ENCODE measurements around the gene MAP6. TPM values are rescaled to one million over a fixed set of nuclear protein-coding genes. Genes with fewer than 3 reads are reported as not detected.

The MAP6 gene
- total and polyA plus RNA-seq, 2 experiments from 2014 or later = 2.9 to 5.6 TPM

GRCh38 chr11:75577207-75577606 is 91.6 kb downstream of the MAP6 start:
- TF ChIP-seq CTCF (IDR thresholded peaks at IDR 0.05; ENCODE audit: low read depth, low read length) = peak; percentile 58
- Histone ChIP-seq H3K4me1 (ENCODE audit: low read depth) (no peaks in the 10 kb centered on the region), H3K9me3 (ENCODE audit: low read depth) (no peaks in the 10 kb centered on the region), H3K27me3 (no peaks in the 10 kb centered on the region), H3K36me3 (peaks cover 22% of the 10 kb centered on the region), H3K4me3 (no peak overlapping the region), H3K27ac (no peak overlapping the region)
- DNase-seq (ENCODE audit: low read depth in 1 of 2, low spot score in 1 of 2) = peak in 1 of 2 donors; percentile 55

DNA sequence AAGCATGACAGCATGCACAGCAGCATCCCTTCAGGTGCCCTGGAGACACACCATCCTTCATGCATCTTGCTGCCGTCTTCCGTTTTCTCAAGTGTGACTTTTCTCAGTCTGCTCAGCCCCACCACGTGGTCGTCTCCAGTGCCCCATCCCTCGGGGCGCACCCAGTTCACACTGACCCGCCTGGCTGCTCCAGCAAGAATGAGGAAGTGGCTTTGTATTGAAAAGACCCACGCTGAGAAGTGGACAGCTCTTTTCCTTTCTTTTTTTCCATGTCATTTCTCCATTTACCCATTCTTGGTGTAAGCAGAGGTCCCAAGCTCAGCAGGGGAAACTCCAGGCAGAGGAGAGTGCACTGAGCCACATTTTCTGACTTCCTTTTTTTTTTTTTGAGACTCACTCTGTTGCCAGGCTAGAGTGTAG is 92.3 kb downstream of the MAP6 start:
- H3K4me3 ChIP-seq = no peak overlapping the region
- no peak overlapping the region for H3K27ac ChIP-seq
- DNase-seq (ENCODE audit: low read depth in 1 of 2, low spot score in 1 of 2) = peak in 1 of 2 donors; percentile 82
- TF ChIP-seq CTCF (IDR thresholded peaks at IDR 0.05; ENCODE audit: low read depth, low read length) = no peak
- H3K27me3 ChIP-seq = no peaks in the 10 kb centered on the region
- H3K9me3 ChIP-seq (ENCODE audit: low read depth) = no peaks in the 10 kb centered on the region
- peaks cover 29% of the 10 kb centered on the region for H3K36me3 ChIP-seq
- H3K4me1 ChIP-seq (ENCODE audit: low read depth) = no peaks in the 10 kb centered on the region

DNA sequence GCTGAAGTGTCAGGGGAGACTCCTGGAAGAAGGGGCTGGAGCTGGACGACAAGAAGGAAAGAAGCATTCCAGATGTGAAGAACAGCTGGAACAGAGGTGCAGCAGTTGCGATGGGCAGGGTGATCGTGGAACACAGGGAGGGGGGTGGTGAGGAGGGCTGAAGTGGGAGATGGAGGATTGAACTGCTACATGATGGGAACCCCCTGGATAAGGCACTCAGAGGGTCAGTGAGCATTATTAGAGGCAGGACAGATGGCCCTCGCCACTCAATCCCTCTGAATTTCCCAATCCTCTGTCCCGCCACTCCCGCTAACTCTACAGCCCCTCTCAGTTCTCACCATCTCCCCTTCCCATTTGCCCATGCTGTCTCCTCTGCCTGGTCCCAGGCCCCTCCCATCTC is 92.8 kb downstream of the MAP6 start:
- no peaks in the 10 kb centered on the region for H3K27me3 ChIP-seq
- no peaks in the 10 kb centered on the region for H3K9me3 ChIP-seq (ENCODE audit: low read depth)
- peaks cover 34% of the 10 kb centered on the region for H3K36me3 ChIP-seq
- H3K4me3 ChIP-seq = no peak overlapping the region
- H3K27ac ChIP-seq = no peak overlapping the region
- no peak for TF ChIP-seq CTCF (IDR thresholded peaks at IDR 0.05; ENCODE audit: low read depth, low read length)
- DNase-seq (ENCODE audit: low read depth in 1 of 2, low spot score in 1 of 2) = no peak
- H3K4me1 ChIP-seq (ENCODE audit: low read depth) = no peaks in the 10 kb centered on the region

DNA sequence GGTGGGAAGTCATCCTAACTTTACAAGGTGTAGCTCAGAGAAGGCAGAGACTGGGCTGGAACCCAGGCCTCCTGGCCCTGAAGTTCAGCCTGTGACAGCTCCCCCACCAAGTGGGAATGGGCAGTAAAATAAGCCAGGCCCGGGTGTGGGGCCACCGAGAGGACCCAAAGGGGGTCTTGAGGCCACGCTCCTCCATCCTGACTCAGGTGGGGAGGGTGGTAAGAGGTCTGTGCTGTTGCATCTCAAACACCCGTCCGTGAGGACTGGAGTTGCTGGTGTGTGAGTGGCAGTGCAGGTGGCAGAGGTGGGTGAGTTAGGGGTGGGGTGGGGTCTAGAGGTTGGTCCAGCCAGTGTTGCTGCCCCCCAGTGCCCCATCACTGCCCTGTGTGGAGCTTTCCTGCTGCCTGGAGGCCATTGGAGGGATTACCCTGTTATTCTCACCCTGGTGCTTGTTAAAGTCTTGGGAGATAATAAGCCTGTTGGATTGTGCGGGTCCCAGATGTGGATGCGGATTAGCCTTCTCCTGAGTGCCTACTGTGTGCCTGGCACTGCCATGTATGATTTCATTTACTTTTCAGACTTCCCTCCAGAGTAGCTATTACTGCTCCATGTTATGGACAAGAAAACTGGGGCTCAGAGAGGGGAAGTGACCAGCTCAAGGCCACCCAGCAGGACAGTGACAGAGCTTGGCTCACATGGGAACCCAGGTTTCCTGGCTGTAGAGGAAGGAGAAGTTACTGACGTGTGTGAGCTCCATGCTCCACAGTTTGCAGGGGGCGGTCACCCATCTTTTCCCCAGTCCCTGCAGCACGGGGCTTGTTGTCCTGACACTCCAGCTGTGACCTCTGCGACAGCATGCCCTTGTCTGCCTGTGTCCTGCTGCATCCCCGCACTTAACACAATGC is 93.9 kb downstream of the MAP6 start:
- H3K4me1 ChIP-seq (ENCODE audit: low read depth) = no peaks in the 10 kb centered on the region
- TF ChIP-seq CTCF (IDR thresholded peaks at IDR 0.05; ENCODE audit: low read depth, low read length) = peak; percentile 41
- H3K36me3 ChIP-seq = peaks cover 45% of the 10 kb centered on the region
- H3K9me3 ChIP-seq (ENCODE audit: low read depth) = no peaks in the 10 kb centered on the region
- DNase-seq (ENCODE audit: low read depth in 1 of 2, low spot score in 1 of 2) = no peak
- no peak overlapping the region for H3K4me3 ChIP-seq
- H3K27me3 ChIP-seq = no peaks in the 10 kb centered on the region
- H3K27ac ChIP-seq = peak overlapping the region; percentile 74

DNA sequence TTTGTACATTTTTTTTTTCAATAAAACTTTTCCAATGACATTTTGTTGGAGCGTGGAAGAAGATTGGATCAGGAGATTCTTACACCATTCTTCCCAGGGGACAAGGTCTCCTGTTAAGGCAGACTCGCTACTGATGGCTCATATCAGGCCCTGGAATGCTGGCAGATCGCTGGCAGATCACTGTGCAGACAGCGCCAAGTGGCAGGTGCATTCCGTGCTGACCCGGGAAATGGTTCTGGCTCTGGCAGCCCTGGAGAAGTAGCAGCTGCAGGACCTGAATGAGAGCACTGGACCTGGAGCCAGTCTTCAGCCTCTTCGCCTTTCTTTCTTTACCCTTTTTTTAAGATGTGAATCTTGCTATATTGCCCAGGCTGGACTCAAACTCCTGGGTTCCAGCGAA is 96.1 kb downstream of the MAP6 start:
- Histone ChIP-seq H3K27me3 (no peaks in the 10 kb centered on the region), H3K36me3 (peaks cover 67% of the 10 kb centered on the region), H3K27ac (peak overlapping the region; percentile 74), H3K4me3 (no peak overlapping the region), H3K4me1 (ENCODE audit: low read depth) (no peaks in the 10 kb centered on the region), H3K9me3 (ENCODE audit: low read depth) (no peaks in the 10 kb centered on the region)
- DNase-seq (ENCODE audit: low read depth in 1 of 2, low spot score in 1 of 2) = no peak
- TF ChIP-seq CTCF (IDR thresholded peaks at IDR 0.05; ENCODE audit: low read depth, low read length) = no peak
